ENCODE results near the gene KCNJ16.

The KCNJ16 gene

GRCh38 chr17:70070305-70071027, 4.6 kb upstream of the KCNJ16 start:
- H3K9me3 ChIP-seq (ENCODE audit: insufficient read depth, low read length), result no peaks in the 10 kb centered on the region
- H3K4me3 ChIP-seq (ENCODE audit: insufficient read length, low read depth), result no peak overlapping the region
- H3K4me1 ChIP-seq (ENCODE audit: insufficient read depth, insufficient read length), result no peaks in the 10 kb centered on the region
- H3K9ac ChIP-seq (ENCODE audit: insufficient read length, low read depth), result no peak overlapping the region
- H3K36me3 ChIP-seq (ENCODE audit: insufficient read depth, insufficient read length, low read length), result no peaks in the 10 kb centered on the region
- TF ChIP-seq YY1 (IDR thresholded peaks at IDR 0.05; ENCODE audit: insufficient read depth, insufficient read length), result no peak
- no peak for TF ChIP-seq SUZ12 (IDR thresholded peaks at IDR 0.05; ENCODE audit: extremely low read depth, insufficient read depth, insufficient read length)
- TF ChIP-seq ZNF274 (IDR thresholded peaks at IDR 0.05; ENCODE audit: low read depth, low read length), result no peak
- no peak for DNase-seq (ENCODE audit: low read depth, low spot score)
- H3K27me3 ChIP-seq (ENCODE audit: insufficient read depth, insufficient read length), result no peaks in the 10 kb centered on the region

- no peak overlapping the region for H3K9ac ChIP-seq (ENCODE audit: insufficient read length, low read depth)
- H3K36me3 ChIP-seq (ENCODE audit: insufficient read depth, insufficient read length, low read length), result no peaks in the 10 kb centered on the region
- H3K27me3 ChIP-seq (ENCODE audit: insufficient read depth, insufficient read length), result no peaks in the 10 kb centered on the region
- no peaks in the 10 kb centered on the region for H3K4me1 ChIP-seq (ENCODE audit: insufficient read depth, insufficient read length)
- no peak for DNase-seq (ENCODE audit: low read depth, low spot score)
- no peak for TF ChIP-seq ZNF274 (IDR thresholded peaks at IDR 0.05; ENCODE audit: low read depth, low read length)
- no peak overlapping the region for H3K4me3 ChIP-seq (ENCODE audit: insufficient read length, low read depth)
- no peaks in the 10 kb centered on the region for H3K9me3 ChIP-seq (ENCODE audit: insufficient read depth, low read length)
These were observed 3.9 kb upstream of the KCNJ16 start for GRCh38 chr17:70071127-70071526.

GRCh38 chr17:70071620-70072019, 3.4 kb upstream of the KCNJ16 start:
- no peak overlapping the region for H3K9ac ChIP-seq (ENCODE audit: insufficient read length, low read depth)
- no peaks in the 10 kb centered on the region for H3K36me3 ChIP-seq (ENCODE audit: insufficient read depth, insufficient read length, low read length)
- H3K9me3 ChIP-seq (ENCODE audit: insufficient read depth, low read length), result no peaks in the 10 kb centered on the region
- TF ChIP-seq ZNF274 (IDR thresholded peaks at IDR 0.05; ENCODE audit: low read depth, low read length), result no peak
- no peak for TF ChIP-seq YY1 (IDR thresholded peaks at IDR 0.05; ENCODE audit: insufficient read depth, insufficient read length)
- no peak for TF ChIP-seq SUZ12 (IDR thresholded peaks at IDR 0.05; ENCODE audit: extremely low read depth, insufficient read depth, insufficient read length)
- no peak overlapping the region for H3K4me3 ChIP-seq (ENCODE audit: insufficient read length, low read depth)
- H3K27me3 ChIP-seq (ENCODE audit: insufficient read depth, insufficient read length), result no peaks in the 10 kb centered on the region
- no peaks in the 10 kb centered on the region for H3K4me1 ChIP-seq (ENCODE audit: insufficient read depth, insufficient read length)
- DNase-seq (ENCODE audit: low read depth, low spot score), result no peak

- no peaks in the 10 kb centered on the region for H3K27me3 ChIP-seq (ENCODE audit: insufficient read depth, insufficient read length)
- no peaks in the 10 kb centered on the region for H3K9me3 ChIP-seq (ENCODE audit: insufficient read depth, low read length)
- no peak overlapping the region for H3K9ac ChIP-seq (ENCODE audit: insufficient read length, low read depth)
- no peak for TF ChIP-seq YY1 (IDR thresholded peaks at IDR 0.05; ENCODE audit: insufficient read depth, insufficient read length)
- TF ChIP-seq SUZ12 (IDR thresholded peaks at IDR 0.05; ENCODE audit: extremely low read depth, insufficient read depth, insufficient read length), result no peak
- TF ChIP-seq ZNF274 (IDR thresholded peaks at IDR 0.05; ENCODE audit: low read depth, low read length), result no peak
- H3K4me3 ChIP-seq (ENCODE audit: insufficient read length, low read depth), result no peak overlapping the region
- H3K4me1 ChIP-seq (ENCODE audit: insufficient read depth, insufficient read length), result no peaks in the 10 kb centered on the region
- no peak for DNase-seq (ENCODE audit: low read depth, low spot score)
- H3K36me3 ChIP-seq (ENCODE audit: insufficient read depth, insufficient read length, low read length), result no peaks in the 10 kb centered on the region
These were observed 2.3 kb upstream of the KCNJ16 start for GRCh38 chr17:70072546-70073309.

- no peaks in the 10 kb centered on the region for H3K36me3 ChIP-seq (ENCODE audit: insufficient read depth, insufficient read length, low read length)
- no peaks in the 10 kb centered on the region for H3K4me1 ChIP-seq (ENCODE audit: insufficient read depth, insufficient read length)
- DNase-seq (ENCODE audit: low read depth, low spot score), result no peak
- H3K27me3 ChIP-seq (ENCODE audit: insufficient read depth, insufficient read length), result no peaks in the 10 kb centered on the region
- H3K9me3 ChIP-seq (ENCODE audit: insufficient read depth, low read length), result no peaks in the 10 kb centered on the region
- no peak overlapping the region for H3K9ac ChIP-seq (ENCODE audit: insufficient read length, low read depth)
- no peak for TF ChIP-seq SUZ12 (IDR thresholded peaks at IDR 0.05; ENCODE audit: extremely low read depth, insufficient read depth, insufficient read length)
- TF ChIP-seq ZNF274 (IDR thresholded peaks at IDR 0.05; ENCODE audit: low read depth, low read length), result no peak
- no peak for TF ChIP-seq YY1 (IDR thresholded peaks at IDR 0.05; ENCODE audit: insufficient read depth, insufficient read length)
- no peak overlapping the region for H3K4me3 ChIP-seq (ENCODE audit: insufficient read length, low read depth)
These were observed 1.7 kb upstream of the KCNJ16 start for GRCh38 chr17:70073310-70073709.

GRCh38 chr17:70073799-70074198, 1.2 kb upstream of the KCNJ16 start:
- Histone ChIP-seq H3K9me3 (ENCODE audit: insufficient read depth, low read length) (no peaks in the 10 kb centered on the region), H3K4me3 (ENCODE audit: insufficient read length, low read depth) (no peak overlapping the region), H3K4me1 (ENCODE audit: insufficient read depth, insufficient read length) (no peaks in the 10 kb centered on the region), H3K27me3 (ENCODE audit: insufficient read depth, insufficient read length) (no peaks in the 10 kb centered on the region), H3K9ac (ENCODE audit: insufficient read length, low read depth) (no peak overlapping the region), H3K36me3 (ENCODE audit: insufficient read depth, insufficient read length, low read length) (no peaks in the 10 kb centered on the region)
- TF ChIP-seq ZNF274 (IDR thresholded peaks at IDR 0.05; ENCODE audit: low read depth, low read length) (no peak), YY1 (IDR thresholded peaks at IDR 0.05; ENCODE audit: insufficient read depth, insufficient read length) (no peak), SUZ12 (IDR thresholded peaks at IDR 0.05; ENCODE audit: extremely low read depth, insufficient read depth, insufficient read length) (no peak)
- no peak for DNase-seq (ENCODE audit: low read depth, low spot score)

- H3K4me1 ChIP-seq (ENCODE audit: insufficient read depth, insufficient read length), result no peaks in the 10 kb centered on the region
These were observed 692 bp upstream of the KCNJ16 start for GRCh38 chr17:70074236-70074830.

More at GRCh38 chr17:70074236-70074830, 692 bp upstream of the KCNJ16 start:
- H3K4me3 ChIP-seq (ENCODE audit: insufficient read length, low read depth), result no peak overlapping the region
- no peaks in the 10 kb centered on the region for H3K36me3 ChIP-seq (ENCODE audit: insufficient read depth, insufficient read length, low read length)
- no peak for DNase-seq (ENCODE audit: low read depth, low spot score)
- TF ChIP-seq SUZ12 (IDR thresholded peaks at IDR 0.05; ENCODE audit: extremely low read depth, insufficient read depth, insufficient read length) (no peak), YY1 (IDR thresholded peaks at IDR 0.05; ENCODE audit: insufficient read depth, insufficient read length) (no peak), ZNF274 (IDR thresholded peaks at IDR 0.05; ENCODE audit: low read depth, low read length) (no peak)
- H3K9me3 ChIP-seq (ENCODE audit: insufficient read depth, low read length), result no peaks in the 10 kb centered on the region
- H3K27me3 ChIP-seq (ENCODE audit: insufficient read depth, insufficient read length), result no peaks in the 10 kb centered on the region
- no peak overlapping the region for H3K9ac ChIP-seq (ENCODE audit: insufficient read length, low read depth)

All from NT2/D1 (cell line).